Keratinocyte (primary cell): ENCODE results near the gene IRX2. TPM values are rescaled to one million over a fixed set of nuclear protein-coding genes. Genes with fewer than 3 reads are reported as not detected.

Source experiments
- DNase-seq: peaks from one replicate; pipeline ENCODE4 v3.0.0-alpha.2; 2011; ENCODE audit warnings: low read depth, missing footprints, low spot score
- FAIRE-seq: peaks from 2 replicates; lab custom pipeline; 2011; peaks lifted over from hg19 to GRCh38; lab: Jason Lieb, UNC
- H2AFZ ChIP-seq: 2 replicates; pipeline ENCODE4 v1.6.0; 2012; ENCODE audit warnings: low read length, control low read depth, inconsistent platforms; ENCODE audit not compliant: control insufficient read depth
- H3K27ac ChIP-seq: 2 replicates; pipeline ENCODE4 v1.5.1; 2011; ENCODE audit warnings: low read length; ENCODE audit not compliant: control insufficient read depth, insufficient read depth
- H3K27me3 ChIP-seq: 3 replicates; pipeline ENCODE4 v1.6.0; 2011; ENCODE audit warnings: low read length; ENCODE audit not compliant: control insufficient read depth, insufficient read depth; ENCODE audit errors: extremely low read depth
- H3K36me3 ChIP-seq, 2 experiments: 2 replicates in 1 of 2; 3 replicates in 1 of 2; pipeline ENCODE4 v1.5.1; 2011; ENCODE audit warnings: low read length in 2 of 2, mild to moderate bottlenecking in 1 of 2; ENCODE audit not compliant: control insufficient read depth in 2 of 2, insufficient read depth in 2 of 2; ENCODE audit errors: extremely low read depth in 1 of 2
- H3K4me1 ChIP-seq: 3 replicates; pipeline ENCODE4 v1.5.1; 2011; ENCODE audit warnings: low read length; ENCODE audit not compliant: control insufficient read depth, insufficient read depth; ENCODE audit errors: extremely low read depth
- H3K4me2 ChIP-seq: 3 replicates; pipeline ENCODE4 v1.6.0; 2011; ENCODE audit warnings: low read depth, low read length; ENCODE audit not compliant: control insufficient read depth, insufficient read depth; ENCODE audit errors: extremely low read depth
- H3K4me3 ChIP-seq, 3 experiments: fragments of 200-600 bp in 1 of 3; sonication (generic) in 1 of 3; 2 replicates in 2 of 3; 3 replicates in 1 of 3; pipeline ENCODE4 v1.5.1; 2011 to 2016; ENCODE audit warnings: low read length in 3 of 3, mild to moderate bottlenecking in 3 of 3, control low read depth in 2 of 3, inconsistent platforms in 1 of 3, low read depth in 1 of 3, mixed read lengths in 1 of 3, mixed run types in 1 of 3, moderate library complexity in 1 of 3; ENCODE audit not compliant: control insufficient read depth in 2 of 3, insufficient read depth in 2 of 3; ENCODE audit errors: extremely low read depth in 1 of 3
- H3K79me2 ChIP-seq: 2 replicates; pipeline ENCODE4 v1.6.0; 2012; ENCODE audit warnings: low read length; ENCODE audit not compliant: control insufficient read depth, insufficient read depth
- H3K9ac ChIP-seq: 3 replicates; pipeline ENCODE4 v1.6.0; 2011; ENCODE audit warnings: low read length; ENCODE audit not compliant: control insufficient read depth, insufficient read depth; ENCODE audit errors: extremely low read depth
- H3K9me1 ChIP-seq: 3 replicates; pipeline ENCODE4 v1.6.0; 2011; ENCODE audit warnings: low read length; ENCODE audit not compliant: control insufficient read depth, insufficient read depth; ENCODE audit errors: extremely low read depth
- H3K9me3 ChIP-seq: 2 replicates; pipeline ENCODE4 v1.5.1; 2012; ENCODE audit warnings: low read depth, low read length; ENCODE audit not compliant: control insufficient read depth
- H4K20me1 ChIP-seq: 3 replicates; pipeline ENCODE4 v1.6.0; 2011; ENCODE audit warnings: low read length; ENCODE audit not compliant: control insufficient read depth, insufficient read depth; ENCODE audit errors: extremely low read depth
- CTCF ChIP-seq, 3 experiments: IDR thresholded peaks in 1 of 3; conservative IDR thresholded peaks in 1 of 3; optimal IDR thresholded peaks in 1 of 3; 2 replicates in 2 of 3; 3 replicates in 1 of 3; pipeline versions ENCODE3 to v1.5.1; 2011; ENCODE audit warnings: low read length in 3 of 3, mild to moderate bottlenecking in 3 of 3, moderate library complexity in 2 of 3, control low read depth in 1 of 3, inconsistent platforms in 1 of 3; ENCODE audit not compliant: insufficient read depth in 2 of 3; ENCODE audit errors: extremely low read depth in 1 of 3
- EZH2 ChIP-seq: IDR thresholded peaks from one replicate; pipeline ENCODE4 v1.6.1; 2012; ENCODE audit warnings: inconsistent platforms, mild to moderate bottlenecking, low read length, moderate library complexity
- dilution Hi-C: fragments of 300-500 bp; cut with MboI; formaldehyde crosslinking; loops from one replicate; pipeline ENCODE4 v1.7.0; 2020; ENCODE audit warnings: low sequenced_read_pairs; ENCODE audit not compliant: extremely low pct_ligation_motif_present
- polyA plus RNA-seq, 5 experiments: library from polyadenylated mRNA; depleted of rRNA in 3 of 5; stranded (reverse) in 3 of 5; stranded (forward) in 1 of 5; unstranded in 1 of 5; fragments of >200 nt; gene quantifications; 1 replicate in 1 of 5; 2 replicates in 3 of 5; 3 replicates in 1 of 5; pipeline versions ENCODE4 v1.2.1 to v1.2.3, GENCODE V29; 2011 to 2012; ENCODE audit warnings: missing spikeins in 2 of 5, low read depth in 1 of 5, low replicate concordance in 1 of 5

Gene IRX2
- polyA plus RNA-seq, 1 donor (not counting 4 experiments of a cell fraction or from before 2014, with no cell fraction given): 27.1 TPM

GRCh38 chr5:2759091-2759490 is 7.6 kb upstream of the IRX2 start:
- Histone ChIP-seq H3K9ac (no peak overlapping the region), H3K27me3 (peaks cover 4% of the 10 kb centered on the region), H3K79me2 (no peaks in the 10 kb centered on the region), H3K9me3 (no peaks in the 10 kb centered on the region), H3K4me2 (no peak overlapping the region), H3K27ac (peak overlapping the region; percentile 45), H3K4me1 (peaks cover 22% of the 10 kb centered on the region), H3K9me1 (no peaks in the 10 kb centered on the region), H3K4me3 (no peak overlapping the region), H2AFZ (no peak overlapping the region), H4K20me1 (no peaks in the 10 kb centered on the region), H3K36me3 (no peaks in the 10 kb centered on the region)
- no peak for TF ChIP-seq CTCF (optimal IDR thresholded peaks at IDR 0.05 in 1 of 3, IDR thresholded peaks at IDR 0.05 in 1 of 3, conservative IDR thresholded peaks at IDR 0.05 in 1 of 3; ENCODE audit: extremely low read depth in 1 of 3, insufficient read depth in 2 of 3, low read length in 3 of 3)
- TF ChIP-seq EZH2: no peak
- DNase-seq (no peak), FAIRE-seq (peak; percentile 9)
- dilution Hi-C loops: no loop called here

GRCh38 chr5:2758632-2759031 is 7.2 kb upstream of the IRX2 start:
- Histone ChIP-seq H2AFZ (no peak overlapping the region), H3K9me1 (no peaks in the 10 kb centered on the region), H3K4me3 (no peak overlapping the region), H3K36me3 (no peaks in the 10 kb centered on the region), H3K27ac (peak overlapping the region; percentile 45), H3K27me3 (peaks cover 4% of the 10 kb centered on the region), H4K20me1 (no peaks in the 10 kb centered on the region), H3K9me3 (no peaks in the 10 kb centered on the region), H3K79me2 (no peaks in the 10 kb centered on the region), H3K9ac (no peak overlapping the region), H3K4me2 (no peak overlapping the region), H3K4me1 (peaks cover 22% of the 10 kb centered on the region)
- TF ChIP-seq CTCF (optimal IDR thresholded peaks at IDR 0.05 in 1 of 3, IDR thresholded peaks at IDR 0.05 in 1 of 3, conservative IDR thresholded peaks at IDR 0.05 in 1 of 3; ENCODE audit: extremely low read depth in 1 of 3, insufficient read depth in 2 of 3, low read length in 3 of 3) (no peak), EZH2 (no peak)
- FAIRE-seq (no peak), DNase-seq (no peak)
- dilution Hi-C loops: no loop called here
